Kidney epithelial cell (primary cell): ENCODE measurements around the gene MEIS3. TPM values are rescaled to one million over a fixed set of nuclear protein-coding genes. Genes with fewer than 3 reads are reported as not detected.

ENCODE experiments used
- DNase-seq: peaks from one replicate; pipeline ENCODE4 v3.0.0-alpha.2; 2010; ENCODE audit warnings: low read depth
- H3K27me3 ChIP-seq: 2 replicates; pipeline ENCODE4 v1.6.0; 2011; ENCODE audit warnings: low read length; ENCODE audit not compliant: control insufficient read depth, insufficient read depth
- H3K36me3 ChIP-seq: 2 replicates; pipeline ENCODE4 v1.5.1; 2011; ENCODE audit warnings: low read length; ENCODE audit not compliant: control insufficient read depth, insufficient read depth
- H3K4me3 ChIP-seq: 2 replicates; pipeline ENCODE4 v1.5.1; 2011; ENCODE audit warnings: low read depth, mild to moderate bottlenecking, control low read depth, low read length
- total RNA-seq: library from RNA; depleted of rRNA; stranded (reverse); fragments of >200 nt; gene quantifications from 2 replicates; pipeline ENCODE4 v1.2.3, GENCODE V29; 2015
- TF ChIP-seq, protein P1 (sequence below): IDR thresholded peaks from 2 replicates; pipeline ENCODE4 v1.5.1; 2011; ENCODE audit warnings: mild to moderate bottlenecking, moderate library complexity, low read length, control low read depth, inconsistent platforms; ENCODE audit not compliant: insufficient read depth, poor library complexity, severe bottlenecking

MEIS3 gene
- total RNA-seq = 2.3 and 8.6 TPM in 2 replicates

GRCh38 chr19:47419030-47419783 is at the start of gene MEIS3:
MEIS3 (minus strand) TSS chr19:47419527; CDS start chr19:47419081, 446 bp downstream.
- no peak for DNase-seq
- Histone ChIP-seq H3K27me3 (peaks cover 85% of the 10 kb centered on the region), H3K4me3 (peak within 1 kb of the TSS; percentile 36), H3K36me3 (no peaks in the 10 kb centered on the region)
- TF ChIP-seq, protein P1, sequence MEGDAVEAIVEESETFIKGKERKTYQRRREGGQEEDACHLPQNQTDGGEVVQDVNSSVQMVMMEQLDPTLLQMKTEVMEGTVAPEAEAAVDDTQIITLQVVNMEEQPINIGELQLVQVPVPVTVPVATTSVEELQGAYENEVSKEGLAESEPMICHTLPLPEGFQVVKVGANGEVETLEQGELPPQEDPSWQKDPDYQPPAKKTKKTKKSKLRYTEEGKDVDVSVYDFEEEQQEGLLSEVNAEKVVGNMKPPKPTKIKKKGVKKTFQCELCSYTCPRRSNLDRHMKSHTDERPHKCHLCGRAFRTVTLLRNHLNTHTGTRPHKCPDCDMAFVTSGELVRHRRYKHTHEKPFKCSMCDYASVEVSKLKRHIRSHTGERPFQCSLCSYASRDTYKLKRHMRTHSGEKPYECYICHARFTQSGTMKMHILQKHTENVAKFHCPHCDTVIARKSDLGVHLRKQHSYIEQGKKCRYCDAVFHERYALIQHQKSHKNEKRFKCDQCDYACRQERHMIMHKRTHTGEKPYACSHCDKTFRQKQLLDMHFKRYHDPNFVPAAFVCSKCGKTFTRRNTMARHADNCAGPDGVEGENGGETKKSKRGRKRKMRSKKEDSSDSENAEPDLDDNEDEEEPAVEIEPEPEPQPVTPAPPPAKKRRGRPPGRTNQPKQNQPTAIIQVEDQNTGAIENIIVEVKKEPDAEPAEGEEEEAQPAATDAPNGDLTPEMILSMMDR = no peak

- DNase-seq = no peak
- Histone ChIP-seq H3K4me3 (no peak overlapping the region), H3K27me3 (peaks cover 58% of the 10 kb centered on the region), H3K36me3 (no peaks in the 10 kb centered on the region)
- TF ChIP-seq, protein P1 = no peak
Observed at GRCh38 chr19:47467914-47468313, 48.6 kb upstream of the MEIS3 start.

DNA sequence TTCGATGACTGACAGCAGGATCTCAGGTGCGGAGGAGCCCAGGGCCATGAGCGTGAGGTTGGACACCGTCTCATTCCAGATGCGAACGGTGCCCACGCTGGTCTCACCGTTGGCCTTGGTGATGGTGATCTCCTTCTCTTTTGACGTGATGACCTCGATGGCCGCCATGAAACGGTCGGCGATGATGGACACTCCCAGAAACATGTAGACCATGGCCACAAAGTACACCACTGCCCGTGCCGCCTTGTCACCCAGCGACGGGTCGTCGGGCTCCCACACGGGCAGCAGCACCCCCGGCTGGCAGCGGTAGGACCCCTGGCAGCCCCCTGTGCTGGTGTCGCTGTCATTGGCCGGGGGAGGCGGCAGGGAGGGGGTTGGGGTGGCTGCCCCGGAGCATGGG is 46.6 kb upstream of the MEIS3 start:
- Histone ChIP-seq H3K4me3 (no peak overlapping the region), H3K36me3 (no peaks in the 10 kb centered on the region), H3K27me3 (peaks cover 51% of the 10 kb centered on the region)
- DNase-seq = no peak
- TF ChIP-seq, protein P1 = no peak

GRCh38 chr19:47464675-47465419 is 45.5 kb upstream of the MEIS3 start:
- H3K27me3 ChIP-seq = peaks cover 42% of the 10 kb centered on the region

DNA sequence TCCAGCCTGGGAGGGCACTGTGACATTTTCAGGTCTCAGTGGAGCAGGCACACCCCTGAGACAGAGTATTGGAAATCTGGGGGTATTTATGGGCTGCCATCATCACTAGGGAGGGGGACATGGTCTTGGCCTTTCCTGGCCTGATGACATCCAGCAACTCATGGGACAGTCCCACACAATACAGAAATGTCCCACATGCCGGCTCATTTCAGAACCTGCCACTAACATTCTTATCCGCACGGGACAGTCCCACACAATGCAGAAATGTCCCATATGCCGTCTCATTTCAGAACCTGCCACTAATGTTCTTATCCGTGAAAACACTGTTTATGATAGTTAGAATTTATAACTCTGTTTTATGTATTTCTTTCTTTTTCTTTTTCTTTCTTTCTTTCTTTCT is 42.5 kb upstream of the MEIS3 start:
- DNase-seq = no peak
- no peaks in the 10 kb centered on the region for H3K36me3 ChIP-seq
- H3K4me3 ChIP-seq = no peak overlapping the region
- TF ChIP-seq, protein P1 = no peak
- H3K27me3 ChIP-seq = peaks cover 45% of the 10 kb centered on the region

More at GRCh38 chr19:47464675-47465419, 45.5 kb upstream of the MEIS3 start:
- no peak for DNase-seq
- no peak overlapping the region for H3K4me3 ChIP-seq
- H3K36me3 ChIP-seq = no peaks in the 10 kb centered on the region
- TF ChIP-seq, protein P1 = no peak

DNA sequence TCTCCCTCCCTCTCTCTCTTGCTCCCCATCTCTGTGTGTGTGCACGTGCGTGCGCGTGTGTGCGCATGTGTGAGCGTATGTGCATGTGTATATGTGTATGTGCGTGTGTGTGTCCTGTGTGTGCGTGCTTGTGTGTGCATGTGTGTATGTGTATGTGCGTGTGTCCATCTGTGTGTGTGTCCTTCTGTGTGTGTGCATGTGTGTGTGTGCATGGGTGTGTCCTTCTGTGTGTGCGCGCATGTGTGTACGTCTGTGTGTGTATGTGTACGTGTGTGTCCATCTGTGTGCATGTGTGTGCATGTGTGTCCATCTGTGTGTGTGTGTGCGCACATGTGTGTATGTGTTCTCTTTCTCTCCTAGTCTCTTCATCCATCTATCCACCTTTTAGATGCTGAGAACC is 40.1 kb upstream of the MEIS3 start:
- peaks cover 56% of the 10 kb centered on the region for H3K27me3 ChIP-seq
- no peak overlapping the region for H3K4me3 ChIP-seq
- DNase-seq = no peak
- H3K36me3 ChIP-seq = no peaks in the 10 kb centered on the region
- TF ChIP-seq, protein P1 = no peak
